ENCODE measurements around the gene SLC15A1. TPM values are rescaled to one million over a fixed set of nuclear protein-coding genes. Genes with fewer than 3 reads are reported as not detected.

Gene SLC15A1
- total RNA-seq, 1 experiment from 2014 or later, result 2.6 TPM

GRCh38 chr13:98652721-98653462, 99.6 kb downstream of the SLC15A1 start (continued):
- TF ChIP-seq RAD21 (IDR thresholded peaks at IDR 0.05; ENCODE audit: low read depth) (no peak), EZH2 (IDR thresholded peaks at IDR 0.05) (no peak), YY1 (IDR thresholded peaks at IDR 0.05; ENCODE audit: extremely low read depth, insufficient replicate concordance, low read depth, low read length) (no peak), EZH2phosphoT487 (IDR thresholded peaks at IDR 0.05; ENCODE audit: borderline replicate concordance) (no peak), ZBTB33 (IDR thresholded peaks at IDR 0.05; ENCODE audit: extremely low read depth, insufficient replicate concordance, low read length) (no peak)

GRCh38 chr13:98652276-98652675, 100.2 kb downstream of the SLC15A1 start:
- ATAC-seq (no peak), DNase-seq (ENCODE audit: low read depth, low spot score) (no peak)
- H3K9ac ChIP-seq (ENCODE audit: low read length), result no peak overlapping the region
- POLR2A ChIA-PET, result no interaction called here
- H3K9me2 ChIP-seq (ENCODE audit: insufficient read depth), result no peaks in the 10 kb centered on the region
- no peaks in the 10 kb centered on the region for H4K20me1 ChIP-seq (ENCODE audit: insufficient read depth)
- intact Hi-C loops (cut with micrococcal nuclease), result loop anchor here (2.0 to 5.0 kb wide), 2 partner anchors 75 to 185 kb away; partner anchors contain the start of gene STK24
- no peak overlapping the region for H3K27ac ChIP-seq (ENCODE audit: low read depth, low read length)
- H3K4me3 ChIP-seq (replicated peaks in 1 of 2; ENCODE audit: low read depth in 1 of 2, low read length in 2 of 2), result no peak overlapping the region
- RAD21 ChIA-PET (ENCODE audit: low non-redundant PET in 1 of 2, low total read pairs in 2 of 2, uncharacterized antibody in 2 of 2, unreplicated experiment in 2 of 2), result no interaction called here
- H3K4me2 ChIP-seq (ENCODE audit: low read length), result no peak overlapping the region
- CTCF ChIA-PET, result interaction anchor here (1.1 to 3.2 kb wide), 4 partner anchors 75 to 796 kb away, joined by 3 to 41 read pairs (median 8); partner anchors contain the start of gene STK24
- no TSS peak for BruUV-seq (replicated peaks)
- H3K79me2 ChIP-seq (ENCODE audit: insufficient read depth, low read length), result no peaks in the 10 kb centered on the region
- no peak overlapping the region for H2AFZ ChIP-seq (ENCODE audit: low read depth, low read length, poor library complexity, severe bottlenecking)
- H3K9me3 ChIP-seq (ENCODE audit: control insufficient read depth in 1 of 2, insufficient read depth in 1 of 2, low read depth in 1 of 2, low read length in 2 of 2), result no peaks in the 10 kb centered on the region
- H3K36me3 ChIP-seq (ENCODE audit: control insufficient read depth in 1 of 2, insufficient read depth in 2 of 2, low read length in 2 of 2), result no peaks in the 10 kb centered on the region
- H3K27me3 ChIP-seq (ENCODE audit: insufficient read depth, low read length), result no peaks in the 10 kb centered on the region
- H3K4me1 ChIP-seq (ENCODE audit: control insufficient read depth in 1 of 2, insufficient read depth in 2 of 2, low read length in 2 of 2), result peaks cover 0 to 24% of the 10 kb centered on the region in 2 experiments; a peak in 2 of 4 replicates
- TF ChIP-seq CTCF (IDR thresholded peaks at IDR 0.05 in 2 of 3, conservative IDR thresholded peaks at IDR 0.05 in 1 of 3; ENCODE audit: borderline replicate concordance in 1 of 3, insufficient read depth in 1 of 3, low read depth in 2 of 3, low read length in 2 of 3), result no peak
- no peak for TF ChIP-seq CBX3 (IDR thresholded peaks at IDR 0.05; ENCODE audit: low read depth)
- no peak for TF ChIP-seq ZNF274 (IDR thresholded peaks at IDR 0.05; ENCODE audit: low read depth, low read length)
- TF ChIP-seq TCF7L2 (IDR thresholded peaks at IDR 0.05; ENCODE audit: borderline replicate concordance, extremely low read depth, insufficient read depth, insufficient read length), result no peak
- no peak for TF ChIP-seq JUND (IDR thresholded peaks at IDR 0.05)
- TF ChIP-seq RAD21 (IDR thresholded peaks at IDR 0.05; ENCODE audit: low read depth), result no peak
- no peak for TF ChIP-seq SRF (IDR thresholded peaks at IDR 0.05; ENCODE audit: low read depth)
- no peak for TF ChIP-seq EGR1 (IDR thresholded peaks at IDR 0.05; ENCODE audit: low read depth)
- TF ChIP-seq REST (IDR thresholded peaks at IDR 0.05; ENCODE audit: low read depth), result no peak
- no peak for TF ChIP-seq POLR2A (IDR thresholded peaks at IDR 0.05; ENCODE audit: borderline replicate concordance, extremely low read depth, insufficient read depth, insufficient read length)
- no peak for TF ChIP-seq SP1 (IDR thresholded peaks at IDR 0.05; ENCODE audit: low read depth)
- TF ChIP-seq EZH2phosphoT487 (IDR thresholded peaks at IDR 0.05; ENCODE audit: borderline replicate concordance), result no peak
- TF ChIP-seq EZH2 (IDR thresholded peaks at IDR 0.05), result no peak
- TF ChIP-seq POLR2AphosphoS5 (IDR thresholded peaks at IDR 0.05; ENCODE audit: low read depth, low read length), result no peak
- no peak for TF ChIP-seq YY1 (IDR thresholded peaks at IDR 0.05; ENCODE audit: extremely low read depth, insufficient replicate concordance, low read depth, low read length)

All from HCT116 (cell line).